ENCODE data around the gene EIF3I.

The EIF3I gene

GRCh38 chr1:32208891-32209328, 13.3 kb upstream of the EIF3I start, which contains the start of gene DCDC2B:
Gene DCDC2B (plus strand): TSS chr1:32209089. CDS start chr1:32209094, 5 bp downstream.
- no peak within 1 kb of the TSS for H3K4me3 ChIP-seq (ENCODE audit: low read length, poor library complexity, severe bottlenecking)
- no peaks in the 10 kb centered on the region for H3K9me3 ChIP-seq (ENCODE audit: insufficient read depth, low read depth, low read length)
- H3K9ac ChIP-seq (ENCODE audit: low read depth, low read length, poor library complexity, severe bottlenecking), result no peak within 1 kb of the TSS
- H4K20me1 ChIP-seq (ENCODE audit: insufficient read depth, low read length, poor library complexity, severe bottlenecking), result no peaks in the 10 kb centered on the region
- H3K27me3 ChIP-seq (ENCODE audit: insufficient read depth, low read length, poor library complexity, severe bottlenecking), result no peaks in the 10 kb centered on the region
- no peaks in the 10 kb centered on the region for H3K79me2 ChIP-seq (ENCODE audit: insufficient read depth, low read length)
- no peak within 1 kb of the TSS for H2AFZ ChIP-seq (ENCODE audit: low read length)
- no peaks in the 10 kb centered on the region for H3K9me2 ChIP-seq (replicated peaks; ENCODE audit: low read depth, low read length)
- peaks cover 13% of the 10 kb centered on the region for H3K4me1 ChIP-seq (ENCODE audit: insufficient read depth, low read length, poor library complexity, severe bottlenecking)
- no peak within 1 kb of the TSS for H3K4me2 ChIP-seq (ENCODE audit: low read depth, low read length, poor library complexity, severe bottlenecking)
- H3F3A ChIP-seq (ENCODE audit: low read depth), result no peaks in the 10 kb centered on the region; the same call in 1 of the 2 replicates
- no peak for TF ChIP-seq EZH2phosphoT487 (IDR thresholded peaks at IDR 0.05; ENCODE audit: borderline replicate concordance)
- no peak for TF ChIP-seq CTCF (conservative IDR thresholded peaks at IDR 0.05; ENCODE audit: low read length)
- no peaks in the 10 kb centered on the region for H3K36me3 ChIP-seq (ENCODE audit: insufficient read depth, low read length)

GRCh38 chr1:32215629-32216480, 6.4 kb upstream of the EIF3I start:
- Histone ChIP-seq H3K4me3 (ENCODE audit: low read length, poor library complexity, severe bottlenecking) (no peak overlapping the region), H3K36me3 (ENCODE audit: insufficient read depth, low read length) (no peaks in the 10 kb centered on the region), H2AFZ (ENCODE audit: low read length) (no peak overlapping the region), H3K4me2 (ENCODE audit: low read depth, low read length, poor library complexity, severe bottlenecking) (no peak overlapping the region), H3K4me1 (ENCODE audit: insufficient read depth, low read length, poor library complexity, severe bottlenecking) (peaks cover under 1% of the 10 kb centered on the region), H3F3A (ENCODE audit: low read depth) (no peaks in the 10 kb centered on the region), H3K27me3 (ENCODE audit: insufficient read depth, low read length, poor library complexity, severe bottlenecking) (no peaks in the 10 kb centered on the region), H3K79me2 (ENCODE audit: insufficient read depth, low read length) (no peaks in the 10 kb centered on the region), H4K20me1 (ENCODE audit: insufficient read depth, low read length, poor library complexity, severe bottlenecking) (no peaks in the 10 kb centered on the region), H3K9ac (ENCODE audit: low read depth, low read length, poor library complexity, severe bottlenecking) (no peak overlapping the region), H3K9me3 (ENCODE audit: insufficient read depth, low read depth, low read length) (no peaks in the 10 kb centered on the region), H3K9me2 (replicated peaks; ENCODE audit: low read depth, low read length) (no peaks in the 10 kb centered on the region)
- TF ChIP-seq CTCF (conservative IDR thresholded peaks at IDR 0.05; ENCODE audit: low read length), result peak; percentile 95
- no peak for TF ChIP-seq EZH2phosphoT487 (IDR thresholded peaks at IDR 0.05; ENCODE audit: borderline replicate concordance)

GRCh38 chr1:32216566-32216965, 5.6 kb upstream of the EIF3I start:
- no peaks in the 10 kb centered on the region for H3K79me2 ChIP-seq (ENCODE audit: insufficient read depth, low read length)
- H3K9me2 ChIP-seq (replicated peaks; ENCODE audit: low read depth, low read length), result no peaks in the 10 kb centered on the region
- no peaks in the 10 kb centered on the region for H3K36me3 ChIP-seq (ENCODE audit: insufficient read depth, low read length)
- no peak overlapping the region for H2AFZ ChIP-seq (ENCODE audit: low read length)
- H3F3A ChIP-seq (ENCODE audit: low read depth), result no peaks in the 10 kb centered on the region
- H3K9ac ChIP-seq (ENCODE audit: low read depth, low read length, poor library complexity, severe bottlenecking), result no peak overlapping the region
- H4K20me1 ChIP-seq (ENCODE audit: insufficient read depth, low read length, poor library complexity, severe bottlenecking), result no peaks in the 10 kb centered on the region
- no peak for TF ChIP-seq CTCF (conservative IDR thresholded peaks at IDR 0.05; ENCODE audit: low read length)
- TF ChIP-seq EZH2phosphoT487 (IDR thresholded peaks at IDR 0.05; ENCODE audit: borderline replicate concordance), result no peak
- peaks cover 7% of the 10 kb centered on the region for H3K4me1 ChIP-seq (ENCODE audit: insufficient read depth, low read length, poor library complexity, severe bottlenecking)
- H3K4me3 ChIP-seq (ENCODE audit: low read length, poor library complexity, severe bottlenecking), result no peak overlapping the region
- no peak overlapping the region for H3K4me2 ChIP-seq (ENCODE audit: low read depth, low read length, poor library complexity, severe bottlenecking)
- H3K27me3 ChIP-seq (ENCODE audit: insufficient read depth, low read length, poor library complexity, severe bottlenecking), result no peaks in the 10 kb centered on the region
- H3K9me3 ChIP-seq (ENCODE audit: insufficient read depth, low read depth, low read length), result no peaks in the 10 kb centered on the region
